H9 (cell line): Measurements from ENCODE around the gene SCN5A. TPM values are rescaled to one million over a fixed set of nuclear protein-coding genes. Genes with fewer than 3 reads are reported as not detected.

ENCODE experiments used
- DNase-seq: peaks from one replicate; pipeline ENCODE4 v3.0.0-alpha.2; 2017
- H2AFZ ChIP-seq: one replicate; pipeline ENCODE4 v1.6.1; 2013; ENCODE audit warnings: mild to moderate bottlenecking, low read length, control low read depth, moderate library complexity
- H2AK5ac ChIP-seq: 2 replicates; pipeline ENCODE4 v1.6.1; 2013; ENCODE audit warnings: low read length, control low read depth, mixed read lengths; ENCODE audit not compliant: insufficient read length
- H2BK120ac ChIP-seq: one replicate; pipeline ENCODE4 v1.6.1; 2013; ENCODE audit warnings: low read depth, mild to moderate bottlenecking, low read length, control low read depth, inconsistent platforms; ENCODE audit not compliant: poor library complexity, severe bottlenecking
- H2BK12ac ChIP-seq: 2 replicates; pipeline ENCODE4 v1.6.1; 2013; ENCODE audit warnings: low read length, control low read depth, mixed read lengths, low read depth; ENCODE audit not compliant: insufficient read length
- H2BK15ac ChIP-seq: 2 replicates; pipeline ENCODE4 v1.6.1; 2013; ENCODE audit warnings: low read depth, low read length, control low read depth
- H2BK20ac ChIP-seq: one replicate; pipeline ENCODE4 v1.6.1; 2013; ENCODE audit warnings: low read depth, mild to moderate bottlenecking, low read length, control low read depth, inconsistent platforms; ENCODE audit not compliant: poor library complexity, severe bottlenecking
- H2BK5ac ChIP-seq: 2 replicates; pipeline ENCODE4 v1.6.1; 2013; ENCODE audit warnings: low read length, control low read depth, mixed read lengths; ENCODE audit not compliant: insufficient read length
- H3K14ac ChIP-seq: 2 replicates; pipeline ENCODE4 v1.6.1; 2013; ENCODE audit warnings: low read length, control low read depth; ENCODE audit not compliant: insufficient read depth
- H3K18ac ChIP-seq: 2 replicates; pipeline ENCODE4 v1.6.1; 2013; ENCODE audit warnings: low read depth, mild to moderate bottlenecking, mixed read lengths, low read length, control low read depth; ENCODE audit not compliant: insufficient read length
- H3K23ac ChIP-seq: 2 replicates; pipeline ENCODE4 v1.6.1; 2013; ENCODE audit warnings: low read length, control low read depth, mixed read lengths, low read depth; ENCODE audit not compliant: insufficient read length
- H3K23me2 ChIP-seq: 2 replicates; pipeline ENCODE4 v1.6.1; 2013; ENCODE audit warnings: low read depth, mild to moderate bottlenecking, mixed read lengths, low read length, control low read depth; ENCODE audit not compliant: insufficient read length, poor library complexity, severe bottlenecking
- H3K27ac ChIP-seq: 2 replicates; pipeline ENCODE4 v1.5.1; 2013; ENCODE audit warnings: low read length, control low read depth, mixed read lengths, low read depth; ENCODE audit not compliant: insufficient read length
- H3K27me3 ChIP-seq: 2 replicates; pipeline ENCODE4 v1.6.1; 2013; ENCODE audit warnings: low read length, control low read depth, inconsistent platforms; ENCODE audit not compliant: insufficient read depth
- H3K4ac ChIP-seq: 2 replicates; pipeline ENCODE4 v1.6.1; 2013; ENCODE audit warnings: low read depth, mild to moderate bottlenecking, control low read depth, inconsistent platforms, low read length, moderate library complexity
- H3K4me1 ChIP-seq: 2 replicates; pipeline ENCODE4 v1.6.1; 2013; ENCODE audit warnings: low read length, control low read depth, inconsistent platforms; ENCODE audit not compliant: insufficient read depth
- H3K4me2 ChIP-seq: 2 replicates; pipeline ENCODE4 v1.6.1; 2013; ENCODE audit warnings: low read length, control low read depth, mixed read lengths; ENCODE audit not compliant: insufficient read length, insufficient read depth
- H3K56ac ChIP-seq: 2 replicates; pipeline ENCODE4 v1.6.1; 2013; ENCODE audit warnings: low read depth, mild to moderate bottlenecking, mixed read lengths, low read length, control low read depth; ENCODE audit not compliant: insufficient read length
- H3K79me1 ChIP-seq: 2 replicates; pipeline ENCODE4 v1.6.1; 2013; ENCODE audit warnings: low read depth, mild to moderate bottlenecking, moderate library complexity, low read length, control low read depth, inconsistent platforms; ENCODE audit not compliant: insufficient read depth, poor library complexity, severe bottlenecking
- H3K79me2 ChIP-seq: 2 replicates; pipeline ENCODE4 v1.6.1; 2013; ENCODE audit warnings: low read length, control low read depth, inconsistent platforms; ENCODE audit not compliant: insufficient read depth
- H3K9ac ChIP-seq: 2 replicates; pipeline ENCODE4 v1.6.1; 2013; ENCODE audit warnings: low read length, control low read depth, mixed read lengths; ENCODE audit not compliant: insufficient read length; ENCODE audit errors: extremely low read depth
- H3K9me3 ChIP-seq: one replicate; pipeline ENCODE4 v1.6.1; 2013; ENCODE audit warnings: low read depth, low read length, inconsistent platforms; ENCODE audit not compliant: control insufficient read depth
- H3T11ph ChIP-seq: one replicate; pipeline ENCODE4 v1.6.1; 2013; ENCODE audit warnings: mild to moderate bottlenecking, low read length, control low read depth, inconsistent platforms
- H4K20me1 ChIP-seq: one replicate; pipeline ENCODE4 v1.6.1; 2013; ENCODE audit not compliant: control insufficient read depth, insufficient read length, insufficient read depth
- H4K5ac ChIP-seq: 2 replicates; pipeline ENCODE4 v1.6.1; 2013; ENCODE audit warnings: low read depth, mild to moderate bottlenecking, mixed read lengths, low read length, control low read depth; ENCODE audit not compliant: insufficient read length
- H4K8ac ChIP-seq: replicated peaks from 2 replicates; pipeline ENCODE4 v1.6.1; 2013; ENCODE audit warnings: low read length, control low read depth, mixed read lengths, low read depth; ENCODE audit not compliant: insufficient read length
- H4K91ac ChIP-seq: 2 replicates; pipeline ENCODE4 v1.6.1; 2013; ENCODE audit warnings: low read depth, mild to moderate bottlenecking, moderate library complexity, mixed read lengths, low read length, control low read depth; ENCODE audit not compliant: insufficient read length
- H3K27ac Mint-ChIP-seq, 3 experiments: 2 replicates in 2 of 3; 3 replicates in 1 of 3; pipeline ENCODE4 v1.8.0; 2020 to 2021; ENCODE audit warnings: mixed read lengths in 3 of 3, mild to moderate bottlenecking in 1 of 3, moderate library complexity in 1 of 3
- H3K27me3 Mint-ChIP-seq: 2 replicates; pipeline ENCODE4 v1.8.0; 2021; ENCODE audit warnings: low read depth, mild to moderate bottlenecking, moderate library complexity, mixed read lengths
- H3K36me3 Mint-ChIP-seq, 3 experiments: 2 replicates in 2 of 3; 3 replicates in 1 of 3; pipeline ENCODE4 v1.8.0; 2020 to 2021; ENCODE audit warnings: low read depth in 3 of 3, mixed read lengths in 3 of 3; ENCODE audit not compliant: insufficient read depth in 1 of 3
- H3K4me1 Mint-ChIP-seq, 2 experiments: 2 replicates each; pipeline ENCODE4 v1.8.0; 2020; ENCODE audit warnings: mixed read lengths in 2 of 2
- H3K4me3 Mint-ChIP-seq, 2 experiments: 2 replicates in 1 of 2; 3 replicates in 1 of 2; pipeline ENCODE4 v1.8.0; 2020 to 2021; ENCODE audit warnings: mild to moderate bottlenecking in 2 of 2, mixed read lengths in 2 of 2, moderate library complexity in 1 of 2
- H3K9me3 Mint-ChIP-seq, 2 experiments: 2 replicates in 1 of 2; 3 replicates in 1 of 2; pipeline ENCODE4 v1.8.0; 2020; ENCODE audit warnings: mild to moderate bottlenecking in 2 of 2, mixed read lengths in 2 of 2, moderate library complexity in 1 of 2
- WGBS: extraction: QIAGEN DNeasy Blood & Tissue Kit; methylation state at CpG from one replicate; pipeline ENCODE4 v1.1.7; 2013; ENCODE audit warnings: missing lambda C conversion rate, low lambda C conversion rate, mixed read lengths; ENCODE audit not compliant: insufficient read length; ENCODE audit errors: extremely low coverage; 5-methylcytosine and 5-hydroxymethylcytosine counted together
- total RNA-seq: library from RNA; stranded (reverse); gene quantifications from 2 replicates; pipeline ENCODE4 v1.2.1, GENCODE V29; 2021
- TF ChIP-seq, protein P1 (sequence below): fragments of 200-600 bp; sonication (generic); conservative IDR thresholded peaks from 3 replicates; pipeline ENCODE4 v1.8.0; 2021; ENCODE audit warnings: antibody characterized with exemption, mild to moderate bottlenecking

SCN5A gene
- total RNA-seq, 1 experiment from 2014 or later: 6.5 TPM

DNA sequence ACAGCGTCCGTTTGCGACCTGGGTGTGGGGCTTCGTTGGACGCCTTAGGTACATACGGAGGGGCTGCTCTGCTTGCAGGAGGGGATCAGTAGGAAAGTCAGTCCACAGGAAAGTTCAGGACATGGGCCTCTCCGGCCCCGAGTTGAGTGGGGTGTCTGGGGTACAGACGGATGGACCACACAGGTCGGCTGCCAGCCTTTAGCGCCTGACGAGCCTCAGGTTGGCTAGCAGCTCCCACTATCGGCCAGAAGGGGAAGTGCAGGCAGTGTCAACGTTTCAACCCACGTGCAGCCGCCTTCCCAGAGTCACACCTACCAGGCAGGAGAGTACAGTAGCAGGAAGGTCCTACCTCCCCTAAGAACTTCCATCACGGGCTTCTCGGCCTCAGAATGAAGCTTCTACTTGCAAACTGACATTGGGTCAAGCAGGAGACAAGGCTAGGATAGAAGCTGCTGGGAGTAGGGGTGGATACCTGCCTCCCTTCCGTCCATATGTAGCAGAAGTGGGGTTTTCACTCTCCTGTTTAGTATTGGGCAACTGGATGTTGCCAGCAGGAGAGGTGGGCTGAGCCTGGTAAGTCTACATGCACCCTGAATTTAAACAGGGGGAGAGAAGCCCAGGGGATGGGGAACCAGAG lies 1.8 kb upstream of the SCN5A start:
- Histone ChIP-seq H3T11ph (no peak overlapping the region), H3K9me3 (no peaks in the 10 kb centered on the region), H2AFZ (no peak overlapping the region), H2BK120ac (no peak overlapping the region), H2AK5ac (no peak overlapping the region), H3K18ac (no peak overlapping the region), H3K4me1 (no peaks in the 10 kb centered on the region; the same call in 1 of the 2 replicates), H4K5ac (no peak overlapping the region), H2BK5ac (no peak overlapping the region), H3K79me2 (no peaks in the 10 kb centered on the region), H4K8ac (no peak overlapping the region), H3K56ac (no peak overlapping the region), H3K79me1 (no peaks in the 10 kb centered on the region), H3K14ac (no peak overlapping the region), H2BK12ac (no peak overlapping the region), H3K9ac (no peak overlapping the region), H3K23ac (no peak overlapping the region), H3K4me2 (peak overlapping the region; percentile 34), H3K27ac (no peak overlapping the region), H2BK20ac (no peak overlapping the region), H3K23me2 (peaks cover 12% of the 10 kb centered on the region), H4K20me1 (no peaks in the 10 kb centered on the region), H4K91ac (no peak overlapping the region), H2BK15ac (no peak overlapping the region), H3K4ac (no peak overlapping the region), H3K27me3 (peaks cover 21% of the 10 kb centered on the region; the same call in 1 of the 2 replicates)
- peaks cover 12 to 13% of the 10 kb centered on the region in 2 experiments for H3K4me1 Mint-ChIP-seq
- peak; percentile 88 for DNase-seq
- H3K27me3 Mint-ChIP-seq: peaks cover 8% of the 10 kb centered on the region
- TF ChIP-seq, protein P1, sequence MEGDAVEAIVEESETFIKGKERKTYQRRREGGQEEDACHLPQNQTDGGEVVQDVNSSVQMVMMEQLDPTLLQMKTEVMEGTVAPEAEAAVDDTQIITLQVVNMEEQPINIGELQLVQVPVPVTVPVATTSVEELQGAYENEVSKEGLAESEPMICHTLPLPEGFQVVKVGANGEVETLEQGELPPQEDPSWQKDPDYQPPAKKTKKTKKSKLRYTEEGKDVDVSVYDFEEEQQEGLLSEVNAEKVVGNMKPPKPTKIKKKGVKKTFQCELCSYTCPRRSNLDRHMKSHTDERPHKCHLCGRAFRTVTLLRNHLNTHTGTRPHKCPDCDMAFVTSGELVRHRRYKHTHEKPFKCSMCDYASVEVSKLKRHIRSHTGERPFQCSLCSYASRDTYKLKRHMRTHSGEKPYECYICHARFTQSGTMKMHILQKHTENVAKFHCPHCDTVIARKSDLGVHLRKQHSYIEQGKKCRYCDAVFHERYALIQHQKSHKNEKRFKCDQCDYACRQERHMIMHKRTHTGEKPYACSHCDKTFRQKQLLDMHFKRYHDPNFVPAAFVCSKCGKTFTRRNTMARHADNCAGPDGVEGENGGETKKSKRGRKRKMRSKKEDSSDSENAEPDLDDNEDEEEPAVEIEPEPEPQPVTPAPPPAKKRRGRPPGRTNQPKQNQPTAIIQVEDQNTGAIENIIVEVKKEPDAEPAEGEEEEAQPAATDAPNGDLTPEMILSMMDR: peak; percentile 96
- no CpG with 5 or more reads among the region's 19 CpGs for WGBS
- no peak overlapping the region; a peak in 1 of 5 replicates for H3K4me3 Mint-ChIP-seq
- H3K9me3 Mint-ChIP-seq: no peaks in the 10 kb centered on the region
- no peaks in the 10 kb centered on the region; a peak in 1 of 7 replicates for H3K36me3 Mint-ChIP-seq
- peak overlapping the region in 1 of 3 experiments; percentile 64; a peak in 1 of 7 replicates for H3K27ac Mint-ChIP-seq
